ENCODE measurements around the gene MTHFR.

The MTHFR gene

GRCh38 chr1:11780380-11781147 lies 25.2 kb downstream of the MTHFR start:
- no peak for ATAC-seq
- DNase-seq: no peak

GRCh38 chr1:11779715-11780379 lies 25.9 kb downstream of the MTHFR start:
- ATAC-seq (no peak), DNase-seq (no peak)

DNA sequence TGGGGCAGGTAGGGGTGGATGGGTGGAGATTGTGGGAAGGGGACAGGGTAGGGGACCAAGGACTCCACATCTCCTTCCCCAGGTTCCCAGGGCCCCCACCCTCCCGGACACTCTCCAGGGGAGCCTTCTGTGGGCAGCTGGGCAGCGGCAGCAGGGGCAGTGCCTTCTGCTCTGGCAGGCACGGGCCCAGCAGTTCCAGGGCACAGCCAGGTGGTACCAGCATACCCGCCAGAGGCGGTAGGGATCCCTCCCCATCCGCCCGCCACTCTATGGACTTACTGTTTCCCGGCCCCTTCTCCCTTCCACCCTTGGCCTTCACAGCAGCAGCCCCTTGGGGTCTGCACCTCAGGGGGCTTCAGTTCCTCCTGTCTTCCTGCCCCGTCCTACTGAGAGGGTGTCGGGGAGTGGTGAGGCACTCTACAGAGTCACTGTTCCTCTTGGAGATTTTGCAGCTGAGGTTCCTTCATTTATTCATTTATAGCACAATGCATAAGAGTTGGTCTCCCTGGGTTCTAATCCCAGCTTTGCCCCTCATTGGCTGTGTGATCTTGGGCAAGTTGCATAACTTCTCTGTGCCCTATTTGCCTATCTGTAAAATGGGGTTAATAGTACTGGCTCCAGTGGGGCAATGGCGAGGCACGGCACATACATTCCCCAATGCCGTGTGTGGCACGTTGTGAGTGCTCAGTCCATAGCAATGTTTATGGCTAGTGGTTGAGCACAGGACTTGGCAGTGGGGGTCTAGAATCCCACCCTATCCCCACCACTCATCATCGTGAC lies 26.7 kb downstream of the MTHFR start:
- ATAC-seq (no peak), DNase-seq (no peak)

DNA sequence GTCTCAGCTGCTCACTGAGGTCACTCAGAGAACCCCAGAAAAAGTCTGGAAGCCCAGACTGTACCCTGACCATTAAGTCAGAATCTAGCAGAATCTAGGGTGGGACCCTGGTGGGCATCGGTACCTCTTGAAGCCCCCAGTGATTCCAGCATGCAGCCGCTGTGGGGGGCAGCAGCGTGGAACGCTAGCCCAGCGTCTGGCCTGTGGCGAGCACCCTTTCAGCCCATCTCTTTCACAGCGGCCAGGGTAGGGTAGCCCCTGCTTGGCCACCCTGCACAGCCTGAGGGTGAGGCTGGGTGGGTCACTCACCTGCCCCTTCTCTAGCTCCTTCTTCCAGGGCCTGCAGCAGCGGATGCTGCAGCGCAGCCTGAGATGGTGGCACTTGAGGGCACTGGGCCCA lies 27.4 kb downstream of the MTHFR start:
- ATAC-seq (no peak), DNase-seq (no peak)

- no peak for DNase-seq
- no peak for ATAC-seq
Observed at GRCh38 chr1:11777658-11778322, 28.0 kb downstream of the MTHFR start.

- no peak for ATAC-seq
- DNase-seq: no peak
Observed at GRCh38 chr1:11774753-11775152, 31.0 kb downstream of the MTHFR start.

DNA sequence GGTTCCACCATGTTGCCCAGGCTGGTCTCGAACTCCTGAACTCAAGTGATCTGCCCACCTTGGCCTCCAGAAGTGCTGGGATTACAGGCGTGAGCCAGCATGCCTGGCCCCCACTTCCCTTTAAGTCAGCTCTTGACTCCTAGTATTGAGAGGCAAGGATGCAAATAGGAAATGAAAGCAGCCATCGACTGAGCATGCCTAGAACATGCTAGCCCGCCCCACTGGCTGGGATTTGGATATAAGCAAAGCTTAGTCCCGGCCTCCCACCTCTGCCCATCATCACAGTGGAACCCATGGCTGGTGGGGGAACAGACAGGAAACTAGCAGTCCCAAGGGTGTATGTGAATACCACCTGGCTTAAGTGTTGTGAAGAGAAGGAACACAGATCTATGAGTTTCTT lies 33.3 kb downstream of the MTHFR start:
- DNase-seq: no peak
- no peak for ATAC-seq

DNA sequence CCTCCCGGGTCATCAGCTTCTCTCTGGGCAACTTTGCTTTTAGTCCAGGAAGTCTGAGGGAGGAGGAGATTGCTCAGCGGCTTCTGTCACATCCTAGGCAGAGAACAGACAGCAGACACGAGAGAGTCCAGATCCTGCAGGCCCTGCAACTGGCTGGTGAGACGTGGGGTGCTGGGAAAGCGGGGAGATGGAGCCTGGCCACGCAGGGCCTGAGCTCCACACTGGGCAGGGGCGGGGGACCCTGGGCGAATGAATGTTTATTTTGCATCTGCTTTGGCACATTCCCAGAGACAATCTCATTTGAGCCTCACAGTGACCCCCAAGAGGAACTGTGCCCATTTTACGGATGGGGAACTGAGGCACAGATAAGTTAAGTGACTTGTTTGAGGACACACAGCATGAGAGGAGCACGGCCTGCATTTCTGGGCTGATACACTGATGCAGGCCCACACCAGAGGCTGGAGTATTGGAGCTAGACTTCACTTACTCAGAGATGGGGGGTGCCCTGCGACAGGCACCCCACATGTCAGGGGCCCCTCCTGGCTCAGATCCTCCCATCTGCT lies 34.2 kb downstream of the MTHFR start:
- ATAC-seq: no peak
- DNase-seq: no peak

DNA sequence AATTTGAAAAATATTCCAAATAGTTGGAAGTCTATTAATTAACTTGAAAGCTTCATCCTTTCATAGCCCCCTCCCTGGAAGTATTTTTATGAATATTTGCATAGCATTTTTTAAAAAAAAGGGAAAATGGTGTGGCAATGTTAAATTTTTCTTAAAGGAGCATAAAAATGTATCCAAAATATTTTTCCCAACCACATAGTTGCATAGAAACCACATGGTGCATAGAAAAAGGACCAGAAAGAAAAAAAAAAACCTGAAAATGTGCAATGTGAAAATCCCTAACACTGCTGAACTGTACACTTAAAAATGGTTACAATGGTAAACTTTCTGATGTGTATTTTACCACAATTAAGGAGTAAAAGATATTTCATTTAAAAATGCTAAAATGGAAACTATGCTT lies 35.8 kb downstream of the MTHFR start:
- ATAC-seq: no peak
- no peak for DNase-seq

- no peak for DNase-seq
- ATAC-seq: no peak
Observed at GRCh38 chr1:11769274-11769673, 36.5 kb downstream of the MTHFR start.

- ATAC-seq (no peak), DNase-seq (no peak)
Observed at GRCh38 chr1:11768821-11769220, 36.9 kb downstream of the MTHFR start.

GRCh38 chr1:11767922-11768704 lies 37.7 kb downstream of the MTHFR start:
- ATAC-seq (no peak), DNase-seq (no peak)

GRCh38 chr1:11766429-11766776 lies 39.4 kb downstream of the MTHFR start:
- no peak for ATAC-seq
- no peak for DNase-seq

DNA sequence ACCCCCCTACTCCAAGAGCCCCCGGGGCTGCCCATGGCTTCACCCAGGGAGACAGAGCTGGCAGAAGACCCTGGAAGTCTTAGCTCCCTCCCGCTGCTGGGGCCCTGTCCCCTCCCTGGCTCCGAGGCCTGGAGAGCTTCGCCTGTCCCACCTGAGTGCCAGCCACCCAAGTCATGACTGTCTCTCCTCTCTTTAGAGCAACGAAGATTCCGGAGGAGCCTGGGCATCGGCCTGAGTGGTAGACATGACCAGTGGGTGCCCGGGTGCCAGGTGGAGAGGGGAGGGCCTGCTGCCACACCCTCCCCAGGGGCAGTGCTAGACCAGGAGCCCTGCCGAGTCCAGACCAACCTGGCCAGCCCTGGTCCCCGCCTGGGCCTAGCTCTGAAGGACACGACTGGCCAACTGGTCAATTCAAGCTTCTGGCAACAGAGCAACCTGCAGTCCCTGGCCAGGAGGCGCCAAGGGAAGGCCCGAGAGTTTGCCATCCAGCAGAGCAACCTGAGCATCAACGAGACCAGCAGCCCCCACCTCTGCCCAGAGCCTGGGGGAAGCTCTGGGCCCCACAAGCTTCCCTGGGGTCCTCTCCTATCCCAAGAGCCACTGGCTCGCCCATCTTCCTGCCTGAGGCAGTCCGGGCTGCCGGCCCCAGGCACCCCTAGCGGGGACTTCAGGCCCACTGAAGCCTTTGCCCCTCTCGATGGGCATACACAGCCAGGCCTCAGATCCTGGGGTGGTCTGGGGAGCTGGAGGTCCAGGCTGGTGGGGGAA lies 39.9 kb downstream of the MTHFR start:
- DNase-seq: no peak
- no peak for ATAC-seq

DNA sequence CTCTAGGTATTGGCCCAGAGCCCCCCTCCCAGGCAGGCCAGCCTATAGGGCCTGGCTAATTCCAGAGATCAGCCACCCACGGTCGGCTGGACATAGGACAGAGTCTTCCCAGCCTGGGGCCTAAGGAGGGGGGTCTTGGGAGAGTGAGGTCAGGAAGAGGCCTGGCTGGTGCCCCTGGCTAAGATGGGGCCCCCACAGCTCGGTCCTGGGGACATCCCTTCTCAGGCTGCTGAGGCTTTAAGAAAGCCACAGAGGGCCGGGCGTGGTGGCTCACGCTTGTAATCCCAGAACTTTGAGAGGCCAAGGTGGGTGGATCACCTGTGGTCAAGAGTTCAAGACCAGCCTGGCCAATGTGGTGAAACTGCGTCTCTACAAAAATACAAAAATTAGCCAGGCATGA lies 41.2 kb downstream of the MTHFR start:
- no peak for DNase-seq
- no peak for ATAC-seq

GRCh38 chr1:11764115-11764514 lies 41.6 kb downstream of the MTHFR start:
- ATAC-seq (no peak), DNase-seq (no peak)

DNA sequence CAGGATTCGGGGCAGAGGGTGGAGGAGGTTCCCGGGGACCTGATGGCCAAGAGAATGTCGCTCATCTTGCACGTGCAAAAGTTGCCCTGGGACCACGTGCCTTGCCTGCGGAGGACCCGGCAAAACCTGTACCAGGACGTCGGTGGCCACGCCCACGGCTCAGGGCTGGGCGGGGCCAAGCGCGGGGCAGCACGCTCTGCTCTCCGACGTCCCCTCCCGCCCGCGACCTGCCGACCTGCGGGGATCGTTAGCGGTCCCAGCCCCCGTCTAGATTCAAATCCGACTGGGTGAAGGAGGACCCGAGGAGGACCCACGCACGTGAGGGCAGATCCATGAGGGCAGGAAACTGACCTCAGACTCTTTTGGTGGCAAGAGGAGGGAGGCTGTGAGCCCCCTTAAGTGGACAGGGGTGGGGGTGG lies 43.8 kb downstream of the MTHFR start, which contains the start of gene C1orf167:
Gene C1orf167, plus strand, starts transcription at position 206 of the 419 bp plus-strand sequence. CDS start 2,208 bp downstream, outside the sequence.
- DNase-seq (peak; percentile 43), ATAC-seq (no peak)

DNA sequence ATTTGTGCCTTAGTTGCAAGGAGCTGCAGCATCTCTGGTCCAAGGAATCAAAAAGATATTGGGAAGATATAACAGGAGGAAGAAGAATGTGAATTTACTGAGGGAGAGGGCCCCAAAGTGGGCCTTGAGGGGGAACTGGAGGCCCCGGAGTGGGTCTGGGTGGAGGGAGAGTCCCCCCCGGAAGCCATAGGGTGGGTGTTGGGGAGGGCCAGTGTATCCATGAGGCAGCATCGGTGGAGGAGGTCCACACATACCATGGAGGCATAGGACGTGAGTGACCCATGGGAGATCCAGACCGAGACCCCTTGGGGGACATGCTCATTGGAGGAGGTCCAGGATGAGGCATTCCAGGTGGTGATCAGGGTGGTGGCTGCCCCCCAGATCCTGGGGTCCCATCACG lies 44.5 kb downstream of the MTHFR start:
- ATAC-seq (no peak), DNase-seq (no peak)

GRCh38 chr1:11759791-11760190 lies 46.0 kb downstream of the MTHFR start:
- no peak for ATAC-seq
- DNase-seq: no peak

- no peak for ATAC-seq
- no peak for DNase-seq
Observed at GRCh38 chr1:11757047-11757446, 48.7 kb downstream of the MTHFR start.
